IMR-90 (cell line): ENCODE results near the gene HIVEP1. TPM values are rescaled to one million over a fixed set of nuclear protein-coding genes. Genes with fewer than 3 reads are reported as not detected.

Source experiments
- ATAC-seq: fragments of 200-7000 bp; cut with Tn5 transposase; 2 replicates; pipeline ENCODE4 v1.9.1; 2020; ENCODE audit warnings: low read depth, mild to moderate bottlenecking, moderate library complexity
- BruUV-seq: library from RNA; stranded (reverse); fragments of 400-500 nt; replicated peaks from 2 replicates; lab custom pipeline; 2021; lab: Mats Ljungman, UMichigan
- CTCF ChIA-PET: fragments of 300-600 bp; formaldehyde crosslinking; extraction: SDS; loops from one replicate; lab custom pipeline; 2021; ENCODE audit warnings: antibody characterized with exemption; lab: Yijun Ruan, JAX
- POLR2A ChIA-PET: fragments of 300-600 bp; sonication (Branson Sonifier 250); formaldehyde crosslinking; loops from one replicate; lab custom pipeline; 2022; ENCODE audit warnings: antibody characterized with exemption; ENCODE audit not compliant: unreplicated experiment; lab: Charles Lee
- DNase-seq: peaks from one replicate; pipeline ENCODE4 v3.0.0; 2013
- H2AFZ ChIP-seq: replicated peaks from 2 replicates; pipeline ENCODE3; 2013; ENCODE audit warnings: low read length, mild to moderate bottlenecking; ENCODE audit not compliant: poor library complexity
- H2AK5ac ChIP-seq: 2 replicates; pipeline ENCODE4 v1.6.1; 2013; ENCODE audit warnings: low read depth, low read length, inconsistent platforms
- H2AK9ac ChIP-seq: replicated peaks from 2 replicates; pipeline ENCODE3; 2013; ENCODE audit warnings: mild to moderate bottlenecking, low read depth, low read length, moderate library complexity; ENCODE audit not compliant: poor library complexity
- H2BK120ac ChIP-seq: 2 replicates; pipeline ENCODE4 v1.6.1; 2013; ENCODE audit warnings: low read depth, low read length, inconsistent platforms
- H2BK15ac ChIP-seq: 3 replicates; pipeline ENCODE4 v1.6.1; 2013; ENCODE audit warnings: low read depth, low read length, inconsistent platforms
- H2BK20ac ChIP-seq: 2 replicates; pipeline ENCODE4 v1.6.1; 2013; ENCODE audit warnings: low read depth, mild to moderate bottlenecking, inconsistent platforms, low read length, moderate library complexity
- H2BK5ac ChIP-seq: 2 replicates; pipeline ENCODE4 v1.6.1; 2013; ENCODE audit warnings: mild to moderate bottlenecking, low read depth, low read length, inconsistent platforms; ENCODE audit not compliant: poor library complexity, severe bottlenecking
- H3K14ac ChIP-seq: replicated peaks from 2 replicates; pipeline ENCODE4 v1.6.1; 2013; ENCODE audit warnings: low read depth, low read length, inconsistent platforms
- H3K18ac ChIP-seq: 2 replicates; pipeline ENCODE4 v1.6.1; 2013; ENCODE audit warnings: low read depth, low read length, control low read depth
- H3K23ac ChIP-seq: 2 replicates; pipeline ENCODE4 v1.6.1; 2013; ENCODE audit warnings: low read depth, low read length, inconsistent platforms
- H3K27ac ChIP-seq: 2 replicates; pipeline ENCODE4 v1.5.1; 2013; ENCODE audit warnings: mild to moderate bottlenecking, control low read depth, low read length; ENCODE audit not compliant: insufficient read depth
- H3K27me3 ChIP-seq: 2 replicates; pipeline ENCODE4 v1.6.1; 2013; ENCODE audit warnings: low read length; ENCODE audit not compliant: control insufficient read depth, insufficient read depth
- H3K36me3 ChIP-seq: 2 replicates; pipeline ENCODE4 v1.6.1; 2013; ENCODE audit warnings: low read length, mixed read lengths; ENCODE audit not compliant: control insufficient read depth, insufficient read depth
- H3K4ac ChIP-seq: 2 replicates; pipeline ENCODE4 v1.6.1; 2013; ENCODE audit warnings: low read depth, low read length, inconsistent platforms
- H3K4me1 ChIP-seq: 2 replicates; pipeline ENCODE4 v1.6.1; 2013; ENCODE audit warnings: low read length, mixed read lengths; ENCODE audit not compliant: control insufficient read depth, insufficient read depth
- H3K4me2 ChIP-seq: 2 replicates; pipeline ENCODE4 v1.6.1; 2013; ENCODE audit warnings: low read depth, mild to moderate bottlenecking, control low read depth, low read length, moderate library complexity
- H3K4me3 ChIP-seq: 2 replicates; pipeline ENCODE4 v1.5.1; 2013; ENCODE audit warnings: low read depth, mild to moderate bottlenecking, control low read depth, low read length, moderate library complexity; ENCODE audit not compliant: insufficient read depth
- H3K56ac ChIP-seq: 2 replicates; pipeline ENCODE4 v1.6.1; 2013; ENCODE audit warnings: low read length, inconsistent platforms; ENCODE audit not compliant: insufficient read depth; ENCODE audit errors: extremely low read depth
- H3K79me1 ChIP-seq, 2 experiments: 2 replicates each; pipeline ENCODE4 v1.6.1; 2013; ENCODE audit warnings: low read length in 2 of 2, inconsistent platforms in 1 of 2, low read depth in 1 of 2
- H3K9ac ChIP-seq: 2 replicates; pipeline ENCODE4 v1.6.1; 2013; ENCODE audit warnings: low read depth, low read length, control low read depth
- H3K9me1 ChIP-seq: 2 replicates; pipeline ENCODE4 v1.6.1; 2013; ENCODE audit warnings: low read length, inconsistent platforms; ENCODE audit not compliant: insufficient read depth
- H3K9me3 ChIP-seq: 2 replicates; pipeline ENCODE4 v1.6.1; 2013; ENCODE audit warnings: low read length; ENCODE audit not compliant: control insufficient read depth, insufficient read depth
- H4K20me1 ChIP-seq: 2 replicates; pipeline ENCODE4 v1.6.1; 2013; ENCODE audit warnings: low read length, inconsistent platforms; ENCODE audit not compliant: insufficient read depth
- H4K5ac ChIP-seq: 2 replicates; pipeline ENCODE4 v1.6.1; 2013; ENCODE audit warnings: mild to moderate bottlenecking, low read depth, low read length, control low read depth
- H4K8ac ChIP-seq, 2 experiments: 2 replicates each; pipeline ENCODE4 v1.6.1; 2013; ENCODE audit warnings: low read depth in 2 of 2, low read length in 2 of 2, control low read depth in 1 of 2, inconsistent platforms in 1 of 2
- H4K91ac ChIP-seq: 2 replicates; pipeline ENCODE4 v1.6.1; 2013; ENCODE audit warnings: low read depth, low read length, inconsistent platforms; ENCODE audit not compliant: insufficient read depth
- BHLHE40 ChIP-seq: fragments of 150-350 bp; IDR thresholded peaks from 2 replicates; pipeline ENCODE4 v1.6.1; 2016; ENCODE audit warnings: mild to moderate bottlenecking, low read depth, low read length
- CEBPB ChIP-seq: IDR thresholded peaks from 2 replicates; pipeline ENCODE4 v1.6.1; 2012; ENCODE audit warnings: low read depth, low read length, improper control_type of control experiment
- CHD1 ChIP-seq: IDR thresholded peaks from 2 replicates; pipeline ENCODE4 v1.6.1; 2012; ENCODE audit warnings: low read depth, low read length, improper control_type of control experiment
- CTCF ChIP-seq: conservative IDR thresholded peaks from 2 replicates; pipeline ENCODE4 v1.5.1; 2012; ENCODE audit warnings: mild to moderate bottlenecking, low read depth, low read length, improper control_type of control experiment
- FOS ChIP-seq: fragments of 150-350 bp; IDR thresholded peaks from 2 replicates; pipeline ENCODE4 v1.6.1; 2016; ENCODE audit warnings: low read depth, low read length
- MAFK ChIP-seq: IDR thresholded peaks from 2 replicates; pipeline ENCODE4 v1.6.1; 2012; ENCODE audit warnings: low read depth, low read length, improper control_type of control experiment
- MAZ ChIP-seq: IDR thresholded peaks from 2 replicates; pipeline ENCODE4 v1.6.1; 2012; ENCODE audit warnings: low read depth, mild to moderate bottlenecking, low read length, improper control_type of control experiment, moderate library complexity, borderline replicate concordance
- MXI1 ChIP-seq: IDR thresholded peaks from 2 replicates; pipeline ENCODE4 v1.6.1; 2012; ENCODE audit warnings: low read depth, mild to moderate bottlenecking, low read length, moderate library complexity, borderline replicate concordance
- NFE2L2 ChIP-seq: fragments of 150-350 bp; IDR thresholded peaks from 2 replicates; pipeline ENCODE4 v1.6.1; 2016; ENCODE audit warnings: low read depth, mild to moderate bottlenecking, low read length
- POLR2A ChIP-seq: IDR thresholded peaks from 2 replicates; pipeline ENCODE4 v1.6.1; 2012; ENCODE audit warnings: mild to moderate bottlenecking, low read depth, low read length
- RAD21 ChIP-seq: IDR thresholded peaks from 2 replicates; pipeline ENCODE4 v1.6.1; 2012; ENCODE audit warnings: low read length, improper control_type of control experiment
- RCOR1 ChIP-seq: IDR thresholded peaks from 2 replicates; pipeline ENCODE4 v1.6.1; 2012; ENCODE audit warnings: mild to moderate bottlenecking, low read length, improper control_type of control experiment; ENCODE audit not compliant: insufficient replicate concordance
- RFX5 ChIP-seq: IDR thresholded peaks from 2 replicates; pipeline ENCODE4 v1.8.0; 2012; ENCODE audit warnings: low read depth, mild to moderate bottlenecking, low read length, moderate library complexity
- SMC3 ChIP-seq: fragments of 150-350 bp; IDR thresholded peaks from 2 replicates; pipeline ENCODE4 v1.6.1; 2016; ENCODE audit warnings: low read depth, mild to moderate bottlenecking, antibody characterized with exemption, low read length, moderate library complexity
- USF2 ChIP-seq: fragments of 150-350 bp; IDR thresholded peaks from 2 replicates; pipeline ENCODE4 v1.6.1; 2017; ENCODE audit warnings: mild to moderate bottlenecking, antibody characterized with exemption, low read length, low read depth
- WGBS, 2 experiments: methylation state at CpG; one replicate each; pipeline versions ENCODE4 v1.1.5 to v1.1.7; 2013; ENCODE audit warnings: missing lambda C conversion rate in 2 of 2; ENCODE audit not compliant: insufficient read length in 1 of 2; ENCODE audit errors: extremely low coverage in 2 of 2; 5-methylcytosine and 5-hydroxymethylcytosine counted together
- dilution Hi-C: fragments of 300-500 bp; cut with HindIII; formaldehyde crosslinking; loops from one replicate; pipeline ENCODE4 v1.14.3; 2018; ENCODE audit warnings: low sequenced_read_pairs; ENCODE audit not compliant: unreplicated experiment
- in situ Hi-C: fragments of 300-500 bp; cut with MboI; formaldehyde crosslinking; loops from 3 replicates; pipeline ENCODE4 v1.14.3; 2019; ENCODE audit warnings: low sequenced_read_pairs, inconsistent platforms, mixed read lengths
- intact Hi-C: fragments of 100-400 bp; cut with micrococcal nuclease; formaldehyde crosslinking; loops from 2 replicates; pipeline ENCODE4 v1.10.0; 2022
- polyA plus RNA-seq, 3 experiments: library from polyadenylated mRNA; depleted of rRNA; stranded (reverse); fragments of >200 nt; gene quantifications; 2 replicates each; pipeline ENCODE4 v1.2.3, GENCODE V29; 2012; ENCODE audit warnings: low replicate concordance in 1 of 3
- total RNA-seq: library from RNA; depleted of rRNA; stranded (reverse); fragments of >200 nt; gene quantifications from 2 replicates; pipeline ENCODE4 v1.2.3, GENCODE V29; 2012

HIVEP1 gene
- total and polyA plus RNA-seq, 2 of the 4 experiments (the other 2 are of a cell fraction): 13.0 to 17.2 TPM

GRCh38 chr6:12065321-12066140 is 53.4 kb downstream of the HIVEP1 start:
- Histone ChIP-seq H2AK9ac (no peak overlapping the region), H3K9me1 (peaks cover 15% of the 10 kb centered on the region), H3K4me2 (no peak overlapping the region), H3K4ac (no peak overlapping the region), H3K27me3 (no peaks in the 10 kb centered on the region), H3K4me1 (peaks cover 13% of the 10 kb centered on the region), H2BK15ac (no peak overlapping the region), H4K8ac (no peak overlapping the region; a peak in 1 of 4 replicates), H4K5ac (no peak overlapping the region; the same call in 1 of the 2 replicates), H2BK20ac (no peak overlapping the region), H2BK120ac (no peak overlapping the region), H2AK5ac (peak overlapping the region; percentile 36; the same call in 1 of the 2 replicates), H3K14ac (peak overlapping the region; percentile 33), H3K56ac (no peak overlapping the region), H3K36me3 (no peaks in the 10 kb centered on the region), H3K18ac (no peak overlapping the region), H3K9me3 (no peaks in the 10 kb centered on the region), H2BK5ac (no peak overlapping the region), H3K23ac (peak overlapping the region; percentile 52; the same call in 1 of the 2 replicates), H3K79me1 (peaks cover 31 to 63% of the 10 kb centered on the region in 2 experiments), H3K27ac (no peak overlapping the region), H3K9ac (no peak overlapping the region), H2AFZ (no peak overlapping the region), H4K91ac (no peak overlapping the region), H3K4me3 (no peak overlapping the region), H4K20me1 (peaks cover 11% of the 10 kb centered on the region; the same call in 1 of the 2 replicates)
- no peak for DNase-seq
- in situ Hi-C loops: no loop called here
- WGBS, 2 experiments: 80% methylated on average over 2 of the region's 8 CpGs; no CpG with 5 or more reads in 1 of the 2 experiments
- ATAC-seq: no peak
- dilution Hi-C loops: no loop called here
- ChIA-PET POLR2A (interaction anchor here (0.5 to 0.6 kb wide), 2 partner anchors 161 to 453 kb away, joined by 3 to 4 read pairs; no protein-coding TSS in a partner anchor), CTCF (interaction anchor here (1.0 to 1.1 kb wide), 3 partner anchors 9 to 18 kb away, joined by 3 to 7 read pairs (median 4); no protein-coding TSS in a partner anchor)
- BruUV-seq: no TSS peak
- intact Hi-C loops: no loop called here
- TF ChIP-seq POLR2A (no peak), MAZ (no peak), RFX5 (no peak), SMC3 (no peak), RAD21 (no peak), CTCF (no peak), MXI1 (no peak), BHLHE40 (no peak), CHD1 (no peak), RCOR1 (no peak), USF2 (no peak), MAFK (no peak), FOS (no peak), CEBPB (no peak), NFE2L2 (no peak)
